Pancreas (tissue), 10 donors: ENCODE data around the gene ZXDC. TPM values are rescaled to one million over a fixed set of nuclear protein-coding genes. Genes with fewer than 3 reads are reported as not detected.
A peak's percentile ranks its signal among the peaks of the same experiment; 100 is the strongest.

ENCODE experiments used
- ATAC-seq, 4 donors: fragments of 200-7000 bp; cut with Tn5 transposase; one replicate each; pipeline versions ENCODE4 v1.8.0 to v1.9.1; 2020; ENCODE audit warnings: mild to moderate bottlenecking in 4 of 4, moderate library complexity in 4 of 4
- DNase-seq, 6 donors: peaks; one replicate each; pipeline ENCODE4 v3.0.0-alpha.2; 2020
- FAIRE-seq: peaks from 2 replicates; lab custom pipeline; 2012; peaks lifted over from hg19 to GRCh38; lab: Jason Lieb, UNC
- H3K27ac ChIP-seq, 4 donors: fragments of 200-600 bp; sonication (generic); 1 replicate in 3 of 4; 2 replicates in 1 of 4; pipeline versions ENCODE4 v1.5.0 to v1.8.0; 2020
- H3K27me3 ChIP-seq, 4 donors: fragments of 200-600 bp; one replicate each; pipeline ENCODE4 v1.8.0; 2021
- H3K36me3 ChIP-seq, 3 donors: fragments of 200-600 bp; sonication (generic) in 1 of 3; one replicate each; pipeline versions ENCODE4 v1.5.0 to v1.8.0; 2020 to 2021
- H3K4me1 ChIP-seq, 3 donors: fragments of 200-600 bp; one replicate each; pipeline ENCODE4 v1.8.0; 2021
- H3K4me3 ChIP-seq, 4 donors: fragments of 200-600 bp; sonication (generic) in 2 of 4; one replicate each; pipeline versions ENCODE4 v1.5.0 to v1.8.0; 2020 to 2021
- H3K9me3 ChIP-seq, 4 donors: fragments of 200-600 bp; one replicate each; pipeline ENCODE4 v1.8.0; 2021
- WGBS, 2 donors: extraction: QIAGEN DNeasy Blood & Tissue Kit; methylation state at CpG; one replicate each; pipeline ENCODE4 v1.1.7; 2013; 5-methylcytosine and 5-hydroxymethylcytosine counted together
- intact Hi-C, 3 donors: fragments of 100-400 bp; cut with DNase I; formaldehyde crosslinking; loops; one replicate each; pipeline versions ENCODE4 v1.11.1 to v1.14.2; 2022
- polyA plus RNA-seq, 2 donors: library from polyadenylated mRNA; stranded (reverse); fragments of 200-250 nt; gene quantifications; one replicate each; pipeline ENCODE4 v1.2.3, GENCODE V29; 2013
- total RNA-seq, 6 donors: library from RNA; stranded (reverse); fragmentation: NEBNext Ultra II Directional in 4 of 6; extraction: Animal tissue kit (Norgen Biotek cat#: 25700) in 4 of 6; gene quantifications; one replicate each; pipeline versions ENCODE4 v1.2.1 to v1.2.4, GENCODE V29; 2021 to 2023
- TF ChIP-seq, protein P1 (sequence below), 4 donors: fragments of 200-600 bp; sonication (generic) in 3 of 4; IDR thresholded peaks; one replicate each; pipeline versions ENCODE4 v1.5.0 to v1.8.0; 2021; ENCODE audit warnings: antibody characterized with exemption in 4 of 4
- donor health status: healthy with polysubstance abuse.
- donor health status: DM: no; HTN: no; CAD: no; lungs with moderate emphysema.
- donor health status: DM: no; HTN: no; CAD: no.
- donor health status: control.
- donor health status: control.
- donor health status: Bipolar disorder and iron deficiency.
- donor health status: DM: yes; HTN: yes; CAD: no.
- donor health status: DM: no; HTN: no; CAD: no.
- donor health status: DM: no; HTN: no; CAD: no.
- donor health status: DM: yes; HTN: yes; CAD: no.

ZXDC gene
- total and polyA plus RNA-seq, 8 donors: 19.4 to 26.1 (median 20.9) TPM

DNA sequence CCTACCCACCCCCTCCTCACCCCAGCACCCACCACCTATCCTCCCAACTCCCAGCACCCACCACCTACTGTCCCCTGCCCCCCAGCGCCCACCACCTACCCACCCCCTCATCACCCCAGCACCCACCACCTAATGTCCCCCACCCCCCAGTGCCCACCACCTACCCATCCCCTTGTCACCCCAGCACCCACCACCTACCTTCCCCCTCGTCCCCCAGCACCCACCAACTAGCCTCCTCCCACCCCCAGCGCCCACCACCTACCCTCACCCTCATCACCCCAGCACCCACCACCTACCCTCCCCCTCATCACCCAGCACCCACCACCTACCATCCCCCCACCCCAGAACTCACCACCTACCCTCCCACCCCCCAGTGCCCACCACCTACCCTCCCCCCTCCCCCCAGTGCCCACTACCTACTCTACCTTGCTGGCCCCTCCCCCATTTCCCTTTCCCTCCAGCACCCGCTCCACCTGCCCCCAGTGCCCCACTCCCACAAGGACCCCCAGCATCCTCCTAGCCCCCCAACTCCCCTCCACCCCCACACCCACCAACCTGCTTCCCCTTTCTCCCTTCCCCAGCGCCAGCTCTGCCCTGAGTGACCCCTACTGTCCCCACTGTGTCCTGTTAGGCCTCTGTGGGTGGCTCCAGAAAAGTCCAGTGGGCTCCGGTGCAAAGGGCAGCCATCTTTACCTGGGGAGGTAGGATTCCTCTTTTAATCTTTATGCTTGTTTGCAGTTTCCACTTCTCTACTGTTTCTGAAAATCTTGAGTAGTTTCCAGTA is 40.7 kb upstream of the ZXDC start:
- Histone ChIP-seq H3K36me3 (no peaks in the 10 kb centered on the region), H3K27me3 (no peaks in the 10 kb centered on the region), H3K4me3 (no peak overlapping the region), H3K4me1 (no peaks in the 10 kb centered on the region), H3K27ac (no peak overlapping the region), H3K9me3 (no peaks in the 10 kb centered on the region)
- no peak for FAIRE-seq
- DNase-seq: peak in 3 of 6 donors; percentile 6 to 26 (median 21)
- 77 to 83% methylated on average over 5 to 6 of the region's 6 CpGs for WGBS, 2 donors
- ATAC-seq: no peak
- TF ChIP-seq, protein P1, sequence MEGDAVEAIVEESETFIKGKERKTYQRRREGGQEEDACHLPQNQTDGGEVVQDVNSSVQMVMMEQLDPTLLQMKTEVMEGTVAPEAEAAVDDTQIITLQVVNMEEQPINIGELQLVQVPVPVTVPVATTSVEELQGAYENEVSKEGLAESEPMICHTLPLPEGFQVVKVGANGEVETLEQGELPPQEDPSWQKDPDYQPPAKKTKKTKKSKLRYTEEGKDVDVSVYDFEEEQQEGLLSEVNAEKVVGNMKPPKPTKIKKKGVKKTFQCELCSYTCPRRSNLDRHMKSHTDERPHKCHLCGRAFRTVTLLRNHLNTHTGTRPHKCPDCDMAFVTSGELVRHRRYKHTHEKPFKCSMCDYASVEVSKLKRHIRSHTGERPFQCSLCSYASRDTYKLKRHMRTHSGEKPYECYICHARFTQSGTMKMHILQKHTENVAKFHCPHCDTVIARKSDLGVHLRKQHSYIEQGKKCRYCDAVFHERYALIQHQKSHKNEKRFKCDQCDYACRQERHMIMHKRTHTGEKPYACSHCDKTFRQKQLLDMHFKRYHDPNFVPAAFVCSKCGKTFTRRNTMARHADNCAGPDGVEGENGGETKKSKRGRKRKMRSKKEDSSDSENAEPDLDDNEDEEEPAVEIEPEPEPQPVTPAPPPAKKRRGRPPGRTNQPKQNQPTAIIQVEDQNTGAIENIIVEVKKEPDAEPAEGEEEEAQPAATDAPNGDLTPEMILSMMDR (IDR thresholded peaks at IDR 0.05): no peak
- intact Hi-C loops: no loop called here

DNA sequence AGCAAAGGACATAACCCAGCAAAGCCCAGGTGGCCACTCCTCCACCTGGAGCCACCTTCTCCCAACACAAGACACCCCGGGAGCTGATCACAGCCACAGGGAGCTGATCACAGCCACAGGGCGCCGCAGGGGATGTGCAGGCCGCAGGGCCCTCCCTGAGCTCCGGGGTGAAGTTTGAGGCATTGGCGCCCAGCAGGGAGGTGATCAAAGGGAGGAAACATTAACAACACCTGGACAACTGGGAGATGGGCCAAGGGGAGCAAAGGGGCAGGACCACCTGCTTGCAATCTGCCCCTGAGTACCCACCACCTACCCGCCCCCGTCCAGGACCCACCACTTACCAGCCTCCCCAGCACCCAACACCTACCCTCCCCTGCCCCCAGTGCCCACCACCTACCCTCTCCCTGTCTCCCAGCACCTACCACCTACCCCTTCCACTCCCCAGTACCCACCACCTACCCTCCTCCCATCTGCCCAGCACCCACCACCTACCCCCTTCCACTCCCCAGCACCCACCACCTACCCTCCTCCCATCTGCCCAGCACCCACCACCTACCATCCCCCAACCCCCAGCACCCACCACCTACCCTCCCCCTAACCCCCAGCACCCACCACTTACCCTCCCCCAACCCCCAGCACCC is 39.5 kb upstream of the ZXDC start:
- FAIRE-seq (no peak), DNase-seq (peak in 2 of 6 donors; percentile 43 to 48), ATAC-seq (no peak)
- WGBS, 2 donors: 68 to 76% methylated on average over 8 of the region's 8 CpGs
- H3K4me1 ChIP-seq: no peaks in the 10 kb centered on the region
- H3K4me3 ChIP-seq: no peak overlapping the region
- H3K9me3 ChIP-seq: no peaks in the 10 kb centered on the region
- no peak overlapping the region for H3K27ac ChIP-seq
- no peaks in the 10 kb centered on the region for H3K27me3 ChIP-seq
- H3K36me3 ChIP-seq: no peaks in the 10 kb centered on the region
- intact Hi-C loops: no loop called here
- TF ChIP-seq, protein P1 (IDR thresholded peaks at IDR 0.05): no peak

DNA sequence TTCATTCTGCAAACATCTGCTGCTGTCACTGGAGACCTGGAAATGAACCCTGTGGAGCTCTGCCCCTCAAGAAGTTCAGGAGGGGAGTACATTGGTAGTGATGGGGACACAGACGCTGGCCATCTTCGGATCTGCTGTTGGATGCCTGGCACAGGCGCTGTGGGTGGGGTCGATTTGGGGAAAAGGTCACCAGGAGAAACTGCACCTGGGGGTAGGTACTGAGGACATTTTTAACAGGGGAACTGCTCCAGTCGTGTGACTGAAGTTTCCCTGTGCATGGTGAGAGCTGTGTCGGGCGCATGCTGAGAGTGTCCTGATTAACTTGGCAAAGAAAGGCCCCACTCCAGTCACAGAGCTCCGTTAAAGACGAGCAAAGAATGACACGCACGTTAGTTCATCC is 38.5 kb upstream of the ZXDC start:
- Histone ChIP-seq H3K4me3 (no peak overlapping the region), H3K36me3 (no peaks in the 10 kb centered on the region), H3K4me1 (no peaks in the 10 kb centered on the region), H3K27ac (no peak overlapping the region), H3K9me3 (no peaks in the 10 kb centered on the region), H3K27me3 (no peaks in the 10 kb centered on the region)
- TF ChIP-seq, protein P1 (IDR thresholded peaks at IDR 0.05): no peak
- intact Hi-C loops: no loop called here
- FAIRE-seq (no peak), ATAC-seq (no peak), DNase-seq (peak in 3 of 6 donors; percentile 6 to 21 (median 19))
- WGBS, 2 donors: 74 to 81% methylated on average over 11 of the region's 11 CpGs

DNA sequence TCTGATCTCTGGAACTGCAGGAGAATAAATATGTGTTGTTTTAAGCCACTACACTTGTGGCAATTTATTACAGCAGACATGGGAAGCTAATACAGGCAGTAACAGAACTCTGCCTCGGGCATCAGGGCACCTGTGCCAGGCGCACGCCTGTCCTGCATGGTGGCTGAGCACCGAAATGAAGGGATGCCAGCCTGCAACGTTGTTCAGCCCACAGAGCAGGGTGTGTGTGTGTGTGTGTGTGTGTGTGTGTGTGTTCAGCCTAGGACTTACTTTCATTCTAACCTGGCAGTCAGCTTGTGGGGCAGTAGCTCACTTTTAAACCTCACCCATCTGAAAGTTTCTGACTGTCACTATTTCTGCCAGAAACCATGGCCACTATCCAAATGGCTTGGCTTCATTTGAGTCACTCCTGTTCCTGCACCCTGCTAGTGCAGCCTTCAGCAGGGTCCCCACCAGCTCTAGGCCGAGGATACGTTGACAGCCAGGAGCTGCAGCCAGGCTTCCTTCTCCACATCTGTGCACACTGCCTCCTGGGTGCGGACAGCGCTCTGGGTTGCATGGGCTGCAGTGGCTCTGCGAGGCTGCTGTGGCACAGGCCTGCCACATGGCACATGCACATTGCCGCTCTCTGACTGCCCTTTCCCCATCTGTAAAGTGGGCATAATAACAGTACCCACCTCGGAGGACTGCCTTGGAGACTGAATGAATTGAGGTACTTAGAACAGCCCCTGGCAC is 37.4 kb upstream of the ZXDC start:
- Histone ChIP-seq H3K4me1 (no peaks in the 10 kb centered on the region), H3K9me3 (no peaks in the 10 kb centered on the region), H3K27ac (no peak overlapping the region), H3K27me3 (no peaks in the 10 kb centered on the region), H3K4me3 (no peak overlapping the region), H3K36me3 (no peaks in the 10 kb centered on the region)
- peak in 3 of 6 donors; percentile 6 to 35 (median 29) for DNase-seq
- 71 to 75% methylated on average over 12 of the region's 12 CpGs for WGBS, 2 donors
- no peak for FAIRE-seq
- ATAC-seq: no peak
- intact Hi-C loops: no loop called here
- TF ChIP-seq, protein P1 (IDR thresholded peaks at IDR 0.05): no peak
